Smooth muscle cell (in vitro differentiated cells): ENCODE results near the gene UBE4B. TPM values are rescaled to one million over a fixed set of nuclear protein-coding genes. Genes with fewer than 3 reads are reported as not detected.

Source experiments
- DNase-seq: peaks from one replicate; lab custom pipeline; 2025; ENCODE audit not compliant: unreplicated experiment; lab: John Stamatoyannopoulos, UW
- H2AFZ ChIP-seq: fragments of 200-600 bp; sonication (generic); 2 replicates; pipeline ENCODE4 v1.6.0; 2016; ENCODE audit warnings: antibody characterized with exemption, low read depth, mild to moderate bottlenecking
- H3F3A ChIP-seq: fragments of 200-600 bp; sonication (generic); 2 replicates; pipeline ENCODE4 v1.6.0; 2017; ENCODE audit warnings: antibody characterized with exemption, low read depth
- H3K27ac ChIP-seq: fragments of 200-600 bp; sonication (generic); 2 replicates; pipeline ENCODE4 v1.5.1; 2016; ENCODE audit warnings: low read depth, mild to moderate bottlenecking
- H3K27me3 ChIP-seq: fragments of 200-600 bp; sonication (generic); 2 replicates; pipeline ENCODE4 v1.6.1; 2016; ENCODE audit warnings: low read depth, mild to moderate bottlenecking
- H3K36me3 ChIP-seq: fragments of 200-600 bp; sonication (generic); 2 replicates; pipeline ENCODE4 v1.5.1; 2016; ENCODE audit warnings: low read depth
- H3K4me1 ChIP-seq: fragments of 200-600 bp; sonication (generic); 2 replicates; pipeline ENCODE4 v1.5.1; 2016; ENCODE audit warnings: low read depth
- H3K4me2 ChIP-seq: fragments of 200-600 bp; sonication (generic); 2 replicates; pipeline ENCODE4 v1.6.0; 2016; ENCODE audit warnings: mild to moderate bottlenecking
- H3K4me3 ChIP-seq: fragments of 200-600 bp; sonication (generic); 2 replicates; pipeline ENCODE4 v1.5.1; 2016; ENCODE audit warnings: mild to moderate bottlenecking
- H3K79me2 ChIP-seq: fragments of 200-600 bp; sonication (generic); 2 replicates; pipeline ENCODE4 v1.6.0; 2016; ENCODE audit warnings: low read depth, mild to moderate bottlenecking
- H3K9ac ChIP-seq: fragments of 200-600 bp; sonication (generic); 2 replicates; pipeline ENCODE4 v1.6.0; 2016; ENCODE audit warnings: low read depth
- H3K9me3 ChIP-seq: fragments of 200-600 bp; sonication (generic); replicated peaks from 2 replicates; pipeline ENCODE4 v1.5.1; 2016; ENCODE audit warnings: low read depth
- H4K20me1 ChIP-seq: fragments of 200-600 bp; sonication (generic); 2 replicates; pipeline ENCODE4 v1.6.0; 2016; ENCODE audit warnings: low read depth
- WGBS: methylation state at CpG from one replicate; pipeline ENCODE4 v1.1.7; 2016; ENCODE audit warnings: low lambda C conversion rate; 5-methylcytosine and 5-hydroxymethylcytosine counted together
- microRNA counts: library from miRNA; unstranded; fragments of <30 nt; microRNA quantifications from one replicate; lab custom pipeline; 2016
- microRNA-seq: library from miRNA; unstranded; fragments of <30 nt; microRNA quantifications from one replicate; pipeline ENCODE4, GENCODE V29; 2016; ENCODE audit warnings: borderline number of aligned reads
- polyA plus RNA-seq: library from polyadenylated mRNA; unstranded; fragments of >200 nt; fragmentation: Nextera tagmentation; extraction: Ambion mirVana; gene quantifications from 2 replicates; pipeline ENCODE4 v1.2.1, GENCODE V29; 2016
- small RNA-seq: library from RNA; depleted of rRNA; stranded (forward); fragments of <200 nt; gene quantifications from one replicate; pipeline ENCODE3, GENCODE V24; 2014
- total RNA-seq: library from RNA; depleted of rRNA; stranded (reverse); fragments of >200 nt; gene quantifications from 2 replicates; pipeline ENCODE4 v1.2.3, GENCODE V29; 2014
- TF ChIP-seq, protein P1 (sequence below): fragments of 200-600 bp; sonication (generic); IDR thresholded peaks from 2 replicates; pipeline ENCODE4 v1.5.1; 2017; ENCODE audit warnings: borderline replicate concordance, mild to moderate bottlenecking, antibody characterized with exemption; ENCODE audit not compliant: insufficient read depth, poor library complexity, severe bottlenecking

Gene UBE4B
- total and polyA plus RNA-seq, 2 experiments from 2014 or later = 20.9 to 54.7 TPM

DNA sequence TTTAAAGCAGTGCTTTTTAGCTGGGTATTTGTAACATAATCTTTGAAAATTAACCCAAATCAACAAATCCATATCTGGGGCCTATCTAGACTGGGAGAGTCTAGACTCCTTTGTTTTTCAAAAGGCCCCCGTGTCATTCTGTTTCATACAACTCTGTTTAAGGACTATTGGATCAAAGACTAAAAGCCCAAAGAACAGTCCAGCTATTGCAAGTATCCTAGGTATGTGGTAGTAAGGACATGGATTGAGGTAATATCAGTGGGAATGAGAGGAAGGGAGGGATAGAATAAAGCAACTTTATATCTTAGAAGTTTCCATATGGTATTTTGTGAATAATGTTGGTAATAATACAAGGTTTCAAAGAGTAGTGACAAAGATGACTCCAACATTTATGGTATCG is 195.8 kb downstream of the UBE4B start:
- no peak overlapping the region for H2AFZ ChIP-seq
- no peak overlapping the region for H3K4me3 ChIP-seq
- no peaks in the 10 kb centered on the region for H3K36me3 ChIP-seq
- no peak overlapping the region for H3K27ac ChIP-seq
- no peak overlapping the region for H3K4me2 ChIP-seq
- 79% methylated on average over 2 of the region's 2 CpGs for WGBS
- no peak for DNase-seq
- no peaks in the 10 kb centered on the region for H3K9me3 ChIP-seq
- no peak overlapping the region for H3K9ac ChIP-seq
- TF ChIP-seq, protein P1, sequence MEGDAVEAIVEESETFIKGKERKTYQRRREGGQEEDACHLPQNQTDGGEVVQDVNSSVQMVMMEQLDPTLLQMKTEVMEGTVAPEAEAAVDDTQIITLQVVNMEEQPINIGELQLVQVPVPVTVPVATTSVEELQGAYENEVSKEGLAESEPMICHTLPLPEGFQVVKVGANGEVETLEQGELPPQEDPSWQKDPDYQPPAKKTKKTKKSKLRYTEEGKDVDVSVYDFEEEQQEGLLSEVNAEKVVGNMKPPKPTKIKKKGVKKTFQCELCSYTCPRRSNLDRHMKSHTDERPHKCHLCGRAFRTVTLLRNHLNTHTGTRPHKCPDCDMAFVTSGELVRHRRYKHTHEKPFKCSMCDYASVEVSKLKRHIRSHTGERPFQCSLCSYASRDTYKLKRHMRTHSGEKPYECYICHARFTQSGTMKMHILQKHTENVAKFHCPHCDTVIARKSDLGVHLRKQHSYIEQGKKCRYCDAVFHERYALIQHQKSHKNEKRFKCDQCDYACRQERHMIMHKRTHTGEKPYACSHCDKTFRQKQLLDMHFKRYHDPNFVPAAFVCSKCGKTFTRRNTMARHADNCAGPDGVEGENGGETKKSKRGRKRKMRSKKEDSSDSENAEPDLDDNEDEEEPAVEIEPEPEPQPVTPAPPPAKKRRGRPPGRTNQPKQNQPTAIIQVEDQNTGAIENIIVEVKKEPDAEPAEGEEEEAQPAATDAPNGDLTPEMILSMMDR = no peak
- H3K27me3 ChIP-seq = no peaks in the 10 kb centered on the region
- H3K4me1 ChIP-seq = peaks cover 8% of the 10 kb centered on the region
- H3F3A ChIP-seq = no peaks in the 10 kb centered on the region
- H4K20me1 ChIP-seq = peaks cover 100% of the 10 kb centered on the region
- peaks cover 98% of the 10 kb centered on the region for H3K79me2 ChIP-seq

DNA sequence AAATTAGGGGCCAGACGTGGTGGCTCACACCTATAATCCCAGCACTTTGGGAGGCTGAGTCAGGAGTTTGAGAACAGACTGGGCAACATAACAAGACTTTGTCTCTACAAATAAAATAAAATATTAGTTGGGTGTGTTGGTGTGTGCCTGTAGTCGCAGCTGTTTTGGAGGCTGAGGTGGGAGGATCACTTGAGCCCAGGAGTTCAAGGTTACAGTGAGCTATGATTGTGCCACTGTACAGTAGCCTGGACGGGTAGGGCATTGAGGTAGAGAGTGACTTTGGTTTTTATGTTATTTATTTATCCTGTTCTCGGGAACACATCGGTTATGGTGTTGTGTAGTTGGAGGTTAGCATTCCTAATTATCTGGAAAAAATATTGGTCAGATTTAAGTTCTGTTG is 197.1 kb downstream of the UBE4B start:
- no peak overlapping the region for H3K9ac ChIP-seq
- H3K4me1 ChIP-seq = peaks cover 8% of the 10 kb centered on the region
- no peak for DNase-seq
- no peaks in the 10 kb centered on the region for H3K27me3 ChIP-seq
- H3F3A ChIP-seq = no peaks in the 10 kb centered on the region
- no peak overlapping the region for H2AFZ ChIP-seq
- WGBS = 87% methylated on average over 5 of the region's 5 CpGs
- TF ChIP-seq, protein P1 = no peak
- no peak overlapping the region for H3K27ac ChIP-seq
- H4K20me1 ChIP-seq = peaks cover 97% of the 10 kb centered on the region
- H3K79me2 ChIP-seq = peaks cover 85% of the 10 kb centered on the region
- no peak overlapping the region for H3K4me3 ChIP-seq
- H3K9me3 ChIP-seq = no peaks in the 10 kb centered on the region
- no peaks in the 10 kb centered on the region for H3K36me3 ChIP-seq
- H3K4me2 ChIP-seq = no peak overlapping the region

MicroRNA genes within 50 kb of the gene (microRNA counts, 767-probe panel; counts per million panel counts)
- 183 counts per million for microRNA hsa-miR-1273d (lab: Ali Mortazavi, UCI)

Small RNAs within 50 kb of the gene (microRNA-seq; reads per million reads assigned to microRNA genes)
- gene MIR1273D = not detected

Small RNAs within 50 kb of the gene (small RNA-seq; reads per million reads assigned to genes)
- gene MIR1273D = not detected
- gene RNU6-828P = not detected

Other genes starting within 250 kb of the UBE4B start
- 45.4 and 51.3 TPM in 2 replicates for gene CLSTN1, start 209.0 kb upstream of the UBE4B start, total RNA-seq
- gene CLSTN1, start 209.0 kb upstream of the UBE4B start, polyA plus RNA-seq = 83.5 and 90.8 TPM in 2 replicates
- gene CTNNBIP1, start 122.7 kb upstream of the UBE4B start, total RNA-seq = 27.7 and 30.6 TPM in 2 replicates
- gene CTNNBIP1, start 122.7 kb upstream of the UBE4B start, polyA plus RNA-seq = 52.4 and 55.1 TPM in 2 replicates
- 42.3 and 47.5 TPM in 2 replicates for gene LZIC, start 89.6 kb upstream of the UBE4B start, total RNA-seq
- 21.9 and 36.4 TPM in 2 replicates for gene LZIC, start 89.6 kb upstream of the UBE4B start, polyA plus RNA-seq
- 6.4 and 7.4 TPM in 2 replicates for gene NMNAT1, start 89.5 kb upstream of the UBE4B start, total RNA-seq
- 9.6 and 9.8 TPM in 2 replicates for gene NMNAT1, start 89.5 kb upstream of the UBE4B start, polyA plus RNA-seq
- gene RBP7, start 35.7 kb upstream of the UBE4B start, total RNA-seq = 0.45 and 0.58 TPM in 2 replicates
- 0.70 TPM in 1 of 2 replicates, not detected in the other for gene RBP7, start 35.7 kb upstream of the UBE4B start, polyA plus RNA-seq
- 29.6 and 34.3 TPM in 2 replicates for gene KIF1B, start 177.6 kb downstream of the UBE4B start, total RNA-seq
- gene KIF1B, start 177.6 kb downstream of the UBE4B start, polyA plus RNA-seq = 9.1 and 15.1 TPM in 2 replicates